ENCODE results near the gene RASAL2.

The RASAL2 gene

GRCh38 chr1:178133239-178133989, 39.5 kb downstream of the RASAL2 start:
- TF ChIP-seq CTCF (IDR thresholded peaks at IDR 0.05; ENCODE audit: unreplicated experiment in 3 of 3): no peak
- Mint-ChIP-seq H3K4me1 (peaks cover 11% of the 10 kb centered on the region), H3K27me3 (ENCODE audit: low read depth) (peaks cover 5% of the 10 kb centered on the region), H3K36me3 (ENCODE audit: low read depth) (peaks cover 3% of the 10 kb centered on the region), H3K4me3 (no peak overlapping the region), H3K27ac (peak overlapping the region in 1 of 3 experiments; percentile 62), H3K9me3 (no peaks in the 10 kb centered on the region)

GRCh38 chr1:178134061-178134460, 40.2 kb downstream of the RASAL2 start:
- Mint-ChIP-seq H3K4me3 (no peak overlapping the region), H3K27me3 (ENCODE audit: low read depth) (peaks cover 5% of the 10 kb centered on the region), H3K9me3 (no peaks in the 10 kb centered on the region), H3K4me1 (peaks cover 11% of the 10 kb centered on the region), H3K36me3 (ENCODE audit: low read depth) (peaks cover 3% of the 10 kb centered on the region), H3K27ac (peak overlapping the region in 1 of 3 experiments; percentile 62)
- TF ChIP-seq CTCF (IDR thresholded peaks at IDR 0.05; ENCODE audit: unreplicated experiment in 3 of 3): no peak

GRCh38 chr1:178137238-178137637, 43.3 kb downstream of the RASAL2 start:
- Mint-ChIP-seq H3K4me3 (no peak overlapping the region), H3K27ac (no peak overlapping the region), H3K36me3 (ENCODE audit: low read depth) (peaks cover 3% of the 10 kb centered on the region), H3K4me1 (peaks cover 11% of the 10 kb centered on the region), H3K27me3 (ENCODE audit: low read depth) (peaks cover 5% of the 10 kb centered on the region), H3K9me3 (peaks cover 2% of the 10 kb centered on the region)
- no peak for TF ChIP-seq CTCF (IDR thresholded peaks at IDR 0.05; ENCODE audit: unreplicated experiment in 3 of 3)

GRCh38 chr1:178142806-178143205, 48.9 kb downstream of the RASAL2 start:
- H3K36me3 Mint-ChIP-seq (ENCODE audit: low read depth): no peaks in the 10 kb centered on the region
- no peak for TF ChIP-seq CTCF (IDR thresholded peaks at IDR 0.05; ENCODE audit: unreplicated experiment in 3 of 3)
- peaks cover 2% of the 10 kb centered on the region for H3K9me3 Mint-ChIP-seq
- H3K4me3 Mint-ChIP-seq: no peak overlapping the region
- H3K27ac Mint-ChIP-seq: no peak overlapping the region
- peaks cover 10% of the 10 kb centered on the region for H3K4me1 Mint-ChIP-seq
- H3K27me3 Mint-ChIP-seq (ENCODE audit: low read depth): no peaks in the 10 kb centered on the region

- no peak for TF ChIP-seq CTCF (IDR thresholded peaks at IDR 0.05; ENCODE audit: unreplicated experiment in 3 of 3)
- no peak overlapping the region for H3K4me3 Mint-ChIP-seq
- no peaks in the 10 kb centered on the region for H3K36me3 Mint-ChIP-seq (ENCODE audit: low read depth)
- H3K27me3 Mint-ChIP-seq (ENCODE audit: low read depth): no peaks in the 10 kb centered on the region
- peaks cover 14% of the 10 kb centered on the region for H3K4me1 Mint-ChIP-seq
- H3K9me3 Mint-ChIP-seq: peaks cover 2% of the 10 kb centered on the region
- no peak overlapping the region for H3K27ac Mint-ChIP-seq
These were observed 50.1 kb downstream of the RASAL2 start for GRCh38 chr1:178143730-178144690.

Data from nephron (organoid).